Endothelial cell of umbilical vein (primary cell): ENCODE data around the gene DMAP1. TPM values are rescaled to one million over a fixed set of nuclear protein-coding genes. Genes with fewer than 3 reads are reported as not detected.

Experiments
- BruUV-seq: library from RNA; stranded (reverse); fragments of 400-500 nt; replicated peaks from 2 replicates; lab custom pipeline; 2021; lab: Mats Ljungman, UMichigan
- CTCF ChIA-PET: fragments of 300-600, 350-600 bp; sonication (Branson Sonifier 250); formaldehyde crosslinking; loops from one replicate; lab custom pipeline; 2021; ENCODE audit warnings: antibody characterized with exemption, inconsistent platforms; lab: Charles Lee
- POLR2A ChIA-PET: fragments of 300-600, 350-600 bp; sonication (Branson Sonifier 250); formaldehyde crosslinking; loops from one replicate; lab custom pipeline; 2021; ENCODE audit warnings: antibody characterized with exemption, inconsistent platforms; lab: Charles Lee
- DNase-seq: peaks from one replicate; pipeline ENCODE4 v3.0.0-alpha.2; 2011; ENCODE audit warnings: low read depth, low spot score
- FAIRE-seq: peaks from 2 replicates; lab custom pipeline; 2011; peaks lifted over from hg19 to GRCh38; lab: Jason Lieb, UNC
- H2AFZ ChIP-seq: 2 replicates; pipeline ENCODE4 v1.6.0; 2012; ENCODE audit warnings: low read depth, low read length, control low read depth, inconsistent platforms
- H3K27ac ChIP-seq: 2 replicates; pipeline ENCODE4 v1.5.1; 2011; ENCODE audit warnings: low read depth, mild to moderate bottlenecking, control low read depth, low read length, moderate library complexity; ENCODE audit not compliant: insufficient read depth
- H3K27me3 ChIP-seq, 2 experiments: 2 replicates each; pipeline versions ENCODE4 v1.6.0 to v1.6.1; 2011; ENCODE audit warnings: low read length in 2 of 2, mixed read lengths in 1 of 2; ENCODE audit not compliant: control insufficient read depth in 2 of 2, insufficient read depth in 2 of 2
- H3K36me3 ChIP-seq, 2 experiments: 2 replicates in 1 of 2; 3 replicates in 1 of 2; pipeline ENCODE4 v1.5.1; 2011; ENCODE audit warnings: low read length in 2 of 2, mild to moderate bottlenecking in 1 of 2, moderate library complexity in 1 of 2; ENCODE audit not compliant: control insufficient read depth in 2 of 2, insufficient read depth in 2 of 2; ENCODE audit errors: extremely low read depth in 1 of 2
- H3K4me1 ChIP-seq: 3 replicates; pipeline ENCODE4 v1.5.1; 2011; ENCODE audit warnings: mild to moderate bottlenecking, low read length; ENCODE audit not compliant: control insufficient read depth, insufficient read depth; ENCODE audit errors: extremely low read depth
- H3K4me2 ChIP-seq: 2 replicates; pipeline ENCODE4 v1.6.1; 2011; ENCODE audit warnings: low read length, control low read depth, mixed read lengths; ENCODE audit not compliant: insufficient read depth
- H3K4me3 ChIP-seq, 3 experiments: fragments of 200-600 bp in 1 of 3; sonication (generic), shearing (Covaris generic) in 1 of 3; replicated peaks in 1 of 3; 2 replicates each; pipeline ENCODE4 v1.5.1; 2011 to 2016; ENCODE audit warnings: control low read depth in 3 of 3, low read length in 3 of 3, mild to moderate bottlenecking in 2 of 3, inconsistent platforms in 1 of 3, low read depth in 1 of 3, moderate library complexity in 1 of 3; ENCODE audit not compliant: insufficient read depth in 1 of 3
- H3K79me2 ChIP-seq: 2 replicates; pipeline ENCODE4 v1.6.0; 2012; ENCODE audit warnings: low read length, inconsistent platforms; ENCODE audit not compliant: control insufficient read depth, insufficient read depth
- H3K9ac ChIP-seq: replicated peaks from 2 replicates; pipeline ENCODE3; 2011; ENCODE audit warnings: low read length, control low read depth; ENCODE audit not compliant: insufficient read depth; ENCODE audit errors: extremely low read depth
- H3K9me1 ChIP-seq: replicated peaks from 3 replicates; pipeline ENCODE4 v1.6.0; 2011; ENCODE audit warnings: mild to moderate bottlenecking, low read length; ENCODE audit not compliant: control insufficient read depth, insufficient read depth; ENCODE audit errors: extremely low read depth
- H3K9me3 ChIP-seq: replicated peaks from 2 replicates; pipeline ENCODE4 v1.5.1; 2012; ENCODE audit warnings: low read length, inconsistent platforms; ENCODE audit not compliant: control insufficient read depth, insufficient read depth
- H4K20me1 ChIP-seq: replicated peaks from 2 replicates; pipeline ENCODE3; 2011; ENCODE audit warnings: mild to moderate bottlenecking, low read length; ENCODE audit not compliant: control insufficient read depth, insufficient read depth; ENCODE audit errors: extremely low read depth
- CTCF ChIP-seq, 2 donors: IDR thresholded peaks; 1 replicate in 1 of 2; 2 replicates in 1 of 2; pipeline ENCODE4 v1.5.1; 2011; ENCODE audit warnings: low read length in 2 of 2, mild to moderate bottlenecking in 2 of 2, moderate library complexity in 2 of 2, control low read depth in 1 of 2, inconsistent platforms in 1 of 2, low read depth in 1 of 2; ENCODE audit not compliant: insufficient read depth in 1 of 2; ENCODE audit errors: extremely low read depth in 1 of 2
- EZH2 ChIP-seq: IDR thresholded peaks from 2 replicates; pipeline ENCODE4 v1.6.1; 2012; ENCODE audit warnings: borderline replicate concordance, low read depth, mild to moderate bottlenecking, moderate library complexity, low read length, inconsistent platforms; ENCODE audit not compliant: severe bottlenecking
- FOS ChIP-seq: IDR thresholded peaks from 2 replicates; pipeline ENCODE4 v1.6.1; 2011; ENCODE audit warnings: mild to moderate bottlenecking, low read length, moderate library complexity, borderline replicate concordance; ENCODE audit not compliant: insufficient read depth
- GATA2 ChIP-seq: IDR thresholded peaks from 2 replicates; pipeline ENCODE4 v1.7.0; 2011; ENCODE audit warnings: low read depth, mild to moderate bottlenecking, moderate library complexity, mixed read lengths, low read length; ENCODE audit not compliant: insufficient read length, insufficient read depth
- JUN ChIP-seq: IDR thresholded peaks from 2 replicates; pipeline ENCODE4 v1.6.1; 2011; ENCODE audit warnings: borderline replicate concordance, low read depth; ENCODE audit not compliant: insufficient read length, insufficient read depth
- MAX ChIP-seq: IDR thresholded peaks from 2 replicates; pipeline ENCODE4 v1.6.1; 2011; ENCODE audit not compliant: insufficient read depth, insufficient read length
- MYC ChIP-seq: IDR thresholded peaks from one replicate; pipeline ENCODE4 v1.6.1; 2011; ENCODE audit warnings: mild to moderate bottlenecking, low read depth, low read length
- POLR2A ChIP-seq: IDR thresholded peaks from 2 replicates; pipeline ENCODE4 v1.6.1; 2012; ENCODE audit warnings: low read depth, mild to moderate bottlenecking, control low read depth, low read length
- POLR2AphosphoS5 ChIP-seq: IDR thresholded peaks from 2 replicates; pipeline ENCODE4 v1.6.1; 2012; ENCODE audit warnings: low read depth, mild to moderate bottlenecking, control low read depth, low read length, moderate library complexity; ENCODE audit not compliant: insufficient read depth
- dilution Hi-C: fragments of 300-500 bp; cut with MboI; formaldehyde crosslinking; loops from one replicate; pipeline ENCODE4 v1.15.0; 2019; ENCODE audit warnings: low sequenced_read_pairs; ENCODE audit not compliant: extremely low pct_ligation_motif_present
- intact Hi-C: fragments of 100-400 bp; cut with micrococcal nuclease; formaldehyde crosslinking; loops from one replicate; pipeline ENCODE4 v1.10.0; 2022
- polyA plus RNA-seq, 4 experiments: library from polyadenylated mRNA; depleted of rRNA in 3 of 4; stranded (reverse) in 3 of 4; unstranded in 1 of 4; fragments of >200 nt; gene quantifications; 2 replicates each; pipeline versions ENCODE4 v1.2.1 to v1.2.3, GENCODE V29; 2011 to 2012; ENCODE audit warnings: missing spikeins in 1 of 4
- total RNA-seq: library from RNA; stranded (reverse); gene quantifications from 2 replicates; pipeline ENCODE4 v1.2.3, GENCODE V29; 2021

The DMAP1 gene
- total and polyA plus RNA-seq, 2 donors (not counting 3 experiments of a cell fraction or from before 2014, with no cell fraction given), result 42.9 to 63.2 TPM

DNA sequence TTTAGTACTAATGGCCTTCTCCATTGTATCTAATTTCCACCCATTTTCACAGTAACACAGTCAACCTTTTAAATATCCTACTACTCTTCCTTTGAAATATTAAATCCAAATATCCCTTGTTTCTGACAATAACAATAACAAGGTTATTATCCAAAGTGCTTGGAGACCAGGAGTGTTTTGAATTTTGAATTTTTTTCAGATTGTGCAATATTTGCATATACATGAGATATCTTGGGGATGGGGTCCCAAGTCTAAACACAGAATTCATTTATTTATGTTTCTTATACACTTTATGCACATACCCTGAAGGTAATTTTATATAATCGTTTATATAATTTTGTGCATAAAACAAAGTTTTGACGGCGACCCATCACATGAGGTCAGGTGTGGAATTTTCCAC lies 17.5 kb downstream of the DMAP1 start:
- FAIRE-seq, result no peak

More for the DNA sequence above, 17.5 kb downstream of the DMAP1 start:
- no peak overlapping the region for H3K4me3 ChIP-seq
- H3K27ac ChIP-seq, result no peak overlapping the region
- H3K79me2 ChIP-seq, result no peaks in the 10 kb centered on the region
- intact Hi-C loops, result no loop called here
- ChIA-PET CTCF (no interaction called here), POLR2A (no interaction called here)
- H4K20me1 ChIP-seq, result no peaks in the 10 kb centered on the region
- no peak overlapping the region for H3K4me2 ChIP-seq
- H3K36me3 ChIP-seq, result peaks cover 1 to 2% of the 10 kb centered on the region in 2 experiments
- no TSS peak for BruUV-seq
- no peak overlapping the region for H2AFZ ChIP-seq
- H3K4me1 ChIP-seq, result no peaks in the 10 kb centered on the region
- dilution Hi-C loops, result no loop called here
- no peak for TF ChIP-seq POLR2A
- TF ChIP-seq CTCF (IDR thresholded peaks at IDR 0.05; ENCODE audit: extremely low read depth in 1 of 2, insufficient read depth in 1 of 2, low read depth in 1 of 2, low read length in 2 of 2), result no peak
- no peak for TF ChIP-seq JUN
- TF ChIP-seq FOS, result no peak
- TF ChIP-seq GATA2, result no peak
- no peak for TF ChIP-seq MYC
- no peak for TF ChIP-seq POLR2AphosphoS5
- no peak for TF ChIP-seq EZH2
- no peak for TF ChIP-seq MAX
- H3K27me3 ChIP-seq, result no peaks in the 10 kb centered on the region
- no peak overlapping the region for H3K9ac ChIP-seq
- no peak for DNase-seq
- no peaks in the 10 kb centered on the region for H3K9me3 ChIP-seq
- H3K9me1 ChIP-seq, result no peaks in the 10 kb centered on the region
